ENCODE results near the gene LRRC75B. TPM values are rescaled to one million over a fixed set of nuclear protein-coding genes. Genes with fewer than 3 reads are reported as not detected.

The LRRC75B gene
- polyA plus RNA-seq, 1 donor from 2014 or later = 12.2 TPM

DNA sequence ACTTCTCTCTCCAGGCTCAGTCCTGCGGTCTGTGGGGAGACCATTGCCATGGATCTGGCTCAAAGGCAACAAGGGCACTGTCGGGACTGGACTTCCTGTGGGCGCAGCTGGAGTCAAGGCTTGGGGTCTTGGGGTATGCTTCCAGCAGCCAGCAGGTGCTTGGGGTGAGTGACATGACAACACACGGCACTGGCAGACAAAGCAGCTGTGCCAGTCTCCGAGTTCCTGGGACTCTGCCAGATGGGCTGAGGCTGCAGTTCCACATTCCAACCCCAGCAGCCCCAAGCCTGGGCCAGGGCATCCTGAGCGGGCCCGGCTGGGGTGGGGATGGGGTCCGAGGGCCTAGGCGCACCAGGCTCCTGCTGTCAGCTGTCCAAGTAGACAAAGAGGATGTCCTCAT is 50.2 kb downstream of the LRRC75B start:
- H2AFZ ChIP-seq (ENCODE audit: low read depth, low read length) = no peak overlapping the region
- no peak overlapping the region for H3K4me3 ChIP-seq (ENCODE audit: low read length)
- H3K9ac ChIP-seq (ENCODE audit: low read length) = no peak overlapping the region
- no peak overlapping the region for H3K27ac ChIP-seq (ENCODE audit: low read length)
- TF ChIP-seq POLR2AphosphoS5 (IDR thresholded peaks at IDR 0.05) (no peak), TAF1 (IDR thresholded peaks at IDR 0.05; ENCODE audit: low read depth) (no peak), EP300 (conservative IDR thresholded peaks at IDR 0.05; ENCODE audit: poor library complexity, severe bottlenecking) (no peak), MXI1 (conservative IDR thresholded peaks at IDR 0.05; ENCODE audit: poor library complexity, severe bottlenecking) (no peak), SMC3 (conservative IDR thresholded peaks at IDR 0.05; ENCODE audit: poor library complexity) (no peak), EZH2 (IDR thresholded peaks at IDR 0.05; ENCODE audit: borderline replicate concordance, insufficient read depth, low read length, poor library complexity, severe bottlenecking) (no peak), RAD21 (conservative IDR thresholded peaks at IDR 0.05) (no peak)
- TF ChIP-seq, protein P1, sequence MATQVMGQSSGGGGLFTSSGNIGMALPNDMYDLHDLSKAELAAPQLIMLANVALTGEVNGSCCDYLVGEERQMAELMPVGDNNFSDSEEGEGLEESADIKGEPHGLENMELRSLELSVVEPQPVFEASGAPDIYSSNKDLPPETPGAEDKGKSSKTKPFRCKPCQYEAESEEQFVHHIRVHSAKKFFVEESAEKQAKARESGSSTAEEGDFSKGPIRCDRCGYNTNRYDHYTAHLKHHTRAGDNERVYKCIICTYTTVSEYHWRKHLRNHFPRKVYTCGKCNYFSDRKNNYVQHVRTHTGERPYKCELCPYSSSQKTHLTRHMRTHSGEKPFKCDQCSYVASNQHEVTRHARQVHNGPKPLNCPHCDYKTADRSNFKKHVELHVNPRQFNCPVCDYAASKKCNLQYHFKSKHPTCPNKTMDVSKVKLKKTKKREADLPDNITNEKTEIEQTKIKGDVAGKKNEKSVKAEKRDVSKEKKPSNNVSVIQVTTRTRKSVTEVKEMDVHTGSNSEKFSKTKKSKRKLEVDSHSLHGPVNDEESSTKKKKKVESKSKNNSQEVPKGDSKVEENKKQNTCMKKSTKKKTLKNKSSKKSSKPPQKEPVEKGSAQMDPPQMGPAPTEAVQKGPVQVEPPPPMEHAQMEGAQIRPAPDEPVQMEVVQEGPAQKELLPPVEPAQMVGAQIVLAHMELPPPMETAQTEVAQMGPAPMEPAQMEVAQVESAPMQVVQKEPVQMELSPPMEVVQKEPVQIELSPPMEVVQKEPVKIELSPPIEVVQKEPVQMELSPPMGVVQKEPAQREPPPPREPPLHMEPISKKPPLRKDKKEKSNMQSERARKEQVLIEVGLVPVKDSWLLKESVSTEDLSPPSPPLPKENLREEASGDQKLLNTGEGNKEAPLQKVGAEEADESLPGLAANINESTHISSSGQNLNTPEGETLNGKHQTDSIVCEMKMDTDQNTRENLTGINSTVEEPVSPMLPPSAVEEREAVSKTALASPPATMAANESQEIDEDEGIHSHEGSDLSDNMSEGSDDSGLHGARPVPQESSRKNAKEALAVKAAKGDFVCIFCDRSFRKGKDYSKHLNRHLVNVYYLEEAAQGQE (IDR thresholded peaks at IDR 0.05; ENCODE audit: borderline replicate concordance) = no peak
- TF ChIP-seq, protein P2, sequence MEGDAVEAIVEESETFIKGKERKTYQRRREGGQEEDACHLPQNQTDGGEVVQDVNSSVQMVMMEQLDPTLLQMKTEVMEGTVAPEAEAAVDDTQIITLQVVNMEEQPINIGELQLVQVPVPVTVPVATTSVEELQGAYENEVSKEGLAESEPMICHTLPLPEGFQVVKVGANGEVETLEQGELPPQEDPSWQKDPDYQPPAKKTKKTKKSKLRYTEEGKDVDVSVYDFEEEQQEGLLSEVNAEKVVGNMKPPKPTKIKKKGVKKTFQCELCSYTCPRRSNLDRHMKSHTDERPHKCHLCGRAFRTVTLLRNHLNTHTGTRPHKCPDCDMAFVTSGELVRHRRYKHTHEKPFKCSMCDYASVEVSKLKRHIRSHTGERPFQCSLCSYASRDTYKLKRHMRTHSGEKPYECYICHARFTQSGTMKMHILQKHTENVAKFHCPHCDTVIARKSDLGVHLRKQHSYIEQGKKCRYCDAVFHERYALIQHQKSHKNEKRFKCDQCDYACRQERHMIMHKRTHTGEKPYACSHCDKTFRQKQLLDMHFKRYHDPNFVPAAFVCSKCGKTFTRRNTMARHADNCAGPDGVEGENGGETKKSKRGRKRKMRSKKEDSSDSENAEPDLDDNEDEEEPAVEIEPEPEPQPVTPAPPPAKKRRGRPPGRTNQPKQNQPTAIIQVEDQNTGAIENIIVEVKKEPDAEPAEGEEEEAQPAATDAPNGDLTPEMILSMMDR (IDR thresholded peaks at IDR 0.05; ENCODE audit: poor library complexity, severe bottlenecking) = no peak
- peaks cover 2% of the 10 kb centered on the region for H3K36me3 ChIP-seq (ENCODE audit: insufficient read depth, low read length)
- no peaks in the 10 kb centered on the region for H3K9me3 ChIP-seq (ENCODE audit: low read length)
- H3K9me2 ChIP-seq (ENCODE audit: insufficient read depth, low read length) = no peaks in the 10 kb centered on the region
- H4K20me1 ChIP-seq (ENCODE audit: insufficient read depth) = no peaks in the 10 kb centered on the region
- H3K79me2 ChIP-seq (replicated peaks; ENCODE audit: insufficient read depth, low read length) = no peaks in the 10 kb centered on the region
- H3K27me3 ChIP-seq (ENCODE audit: insufficient read depth, low read depth, low read length) = no peaks in the 10 kb centered on the region
- H3F3A ChIP-seq (ENCODE audit: insufficient read depth, low read length, poor library complexity, severe bottlenecking) = no peaks in the 10 kb centered on the region
- H3K4me2 ChIP-seq (ENCODE audit: low read length) = no peak overlapping the region

DNA sequence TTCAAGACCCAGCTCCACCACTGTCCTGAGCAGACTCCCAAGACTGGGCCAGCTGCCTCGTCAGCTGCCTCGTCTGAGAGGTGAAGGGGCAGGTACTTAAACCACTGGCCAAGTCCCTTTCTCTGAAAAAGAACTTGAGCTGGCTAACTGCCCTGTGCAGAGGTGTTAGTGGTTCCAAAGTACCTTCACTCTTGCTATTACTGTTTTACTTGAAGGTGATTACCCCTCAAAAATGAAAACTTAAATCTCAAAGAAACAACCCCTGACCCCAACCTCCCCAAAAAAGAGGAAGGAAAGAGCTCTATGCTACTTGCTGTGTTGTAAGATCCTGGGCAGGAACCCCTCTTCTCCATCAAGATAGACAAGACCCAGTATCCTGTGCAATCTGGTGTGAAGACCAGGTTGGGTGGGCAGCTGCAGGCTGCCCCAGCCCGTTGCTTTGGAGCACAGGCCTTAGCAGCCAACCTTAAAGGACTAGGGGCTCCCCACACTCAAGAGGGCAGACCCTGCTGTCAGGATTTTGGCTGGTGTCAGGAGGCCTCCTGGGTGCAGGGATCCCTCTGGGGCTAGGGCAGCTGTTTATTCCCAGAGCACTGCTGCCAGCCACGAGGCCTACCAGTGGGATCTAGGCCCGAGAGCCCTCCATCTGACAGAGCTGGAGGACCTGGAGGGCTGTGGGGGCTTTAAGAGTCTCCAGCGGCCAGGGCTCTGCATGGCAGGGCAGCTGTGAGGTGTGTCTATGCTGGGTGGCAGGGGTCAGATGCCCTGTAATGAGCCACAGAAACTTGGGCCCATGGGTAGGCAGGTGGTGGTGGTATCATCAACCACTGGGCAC is 51.0 kb downstream of the LRRC75B start:
- H3K4me3 ChIP-seq (ENCODE audit: low read length) = no peak overlapping the region
- H3K27me3 ChIP-seq (ENCODE audit: insufficient read depth, low read depth, low read length) = no peaks in the 10 kb centered on the region
- H3K4me2 ChIP-seq (ENCODE audit: low read length) = no peak overlapping the region
- no peak overlapping the region for H3K27ac ChIP-seq (ENCODE audit: low read length)
- no peaks in the 10 kb centered on the region for H3F3A ChIP-seq (ENCODE audit: insufficient read depth, low read length, poor library complexity, severe bottlenecking)
- H4K20me1 ChIP-seq (ENCODE audit: insufficient read depth) = no peaks in the 10 kb centered on the region
- no peaks in the 10 kb centered on the region for H3K79me2 ChIP-seq (replicated peaks; ENCODE audit: insufficient read depth, low read length)
- H3K9me2 ChIP-seq (ENCODE audit: insufficient read depth, low read length) = no peaks in the 10 kb centered on the region
- no peaks in the 10 kb centered on the region for H3K36me3 ChIP-seq (ENCODE audit: insufficient read depth, low read length)
- no peak for TF ChIP-seq MXI1 (conservative IDR thresholded peaks at IDR 0.05; ENCODE audit: poor library complexity, severe bottlenecking)
- H3K9ac ChIP-seq (ENCODE audit: low read length) = no peak overlapping the region
- no peaks in the 10 kb centered on the region for H3K9me3 ChIP-seq (ENCODE audit: low read length)
- H2AFZ ChIP-seq (ENCODE audit: low read depth, low read length) = no peak overlapping the region

Measured in neural cell (in vitro differentiated cells).